Choroid plexus epithelial cell (primary cell): ENCODE data around the gene TTLL8.

Experiments used
- DNase-seq: peaks from one replicate; pipeline ENCODE4 v3.0.0-alpha.2; 2010; ENCODE audit warnings: low read depth
- H3K4me3 ChIP-seq: 2 replicates; pipeline ENCODE4 v1.5.1; 2011; ENCODE audit warnings: low read depth, mild to moderate bottlenecking, control low read depth, low read length, moderate library complexity
- CTCF ChIP-seq: conservative IDR thresholded peaks from 2 replicates; pipeline ENCODE4 v1.5.1; 2011; ENCODE audit warnings: low read depth, mild to moderate bottlenecking, control low read depth, inconsistent platforms, low read length, moderate library complexity

TTLL8 gene

GRCh38 chr22:50098052-50098451, 40.0 kb upstream of the TTLL8 start:
- no peak for TF ChIP-seq CTCF
- H3K4me3 ChIP-seq = no peak overlapping the region
- DNase-seq = no peak

- no peak for DNase-seq
- TF ChIP-seq CTCF = no peak
These were observed 34.2 kb upstream of the TTLL8 start for GRCh38 chr22:50092342-50092741.

GRCh38 chr22:50091092-50091768, 33.1 kb upstream of the TTLL8 start:
- H3K4me3 ChIP-seq = no peak overlapping the region
- no peak for DNase-seq
- no peak for TF ChIP-seq CTCF

More at GRCh38 chr22:50092342-50092741, 34.2 kb upstream of the TTLL8 start:
- no peak overlapping the region for H3K4me3 ChIP-seq

GRCh38 chr22:50090412-50090714, 32.3 kb upstream of the TTLL8 start:
- DNase-seq = no peak
- no peak for TF ChIP-seq CTCF
- no peak overlapping the region for H3K4me3 ChIP-seq

GRCh38 chr22:50089682-50090411, 31.7 kb upstream of the TTLL8 start, which contains the start of gene MOV10L1:
Gene MOV10L1 (plus strand): TSS chr22:50090006. CDS start chr22:50090089, 83 bp downstream.
- no peak within 1 kb of the TSS for H3K4me3 ChIP-seq
- DNase-seq = peak; percentile 30
- no peak for TF ChIP-seq CTCF

GRCh38 chr22:50089231-50089630, 31.1 kb upstream of the TTLL8 start:
- no peak for TF ChIP-seq CTCF
- no peak for DNase-seq
- H3K4me3 ChIP-seq = no peak overlapping the region

- H3K4me3 ChIP-seq = no peak overlapping the region
- TF ChIP-seq CTCF = no peak
- no peak for DNase-seq
These were observed 30.0 kb upstream of the TTLL8 start for GRCh38 chr22:50088096-50088495.
